K562 (cell line): ENCODE data around the gene MVP. TPM values are rescaled to one million over a fixed set of nuclear protein-coding genes. Genes with fewer than 3 reads are reported as not detected.

Experiments
- CREB5 ChIP-seq: fragments of 250-450 bp; sonication (Bioruptor Pico); IDR thresholded peaks from 2 replicates; pipeline ENCODE4 v1.5.0; 2020; ENCODE audit warnings: mild to moderate bottlenecking
- ESRRA ChIP-seq: fragments of 450-650 bp; IDR thresholded peaks from 2 replicates; pipeline ENCODE4 v1.6.1; 2014; ENCODE audit warnings: low read depth, mild to moderate bottlenecking, moderate library complexity, borderline replicate concordance
- FUS ChIP-seq: fragments of 200-400 bp; formaldehyde crosslinking; optimal IDR thresholded peaks from 2 replicates; pipeline ENCODE3; 2017; ENCODE audit warnings: low read depth, low read length
- HCFC1 ChIP-seq: IDR thresholded peaks from 2 replicates; pipeline ENCODE4 v1.6.1; 2012; ENCODE audit warnings: low read depth, low read length, improper control_type of control experiment
- HDGF ChIP-seq: fragments of 450-650 bp; IDR thresholded peaks from 2 replicates; pipeline ENCODE4 v1.6.1; 2016
- HMGN3 ChIP-seq: IDR thresholded peaks from 2 replicates; pipeline ENCODE4 v1.6.1; 2011; ENCODE audit warnings: borderline replicate concordance, low read depth, mild to moderate bottlenecking, mixed read lengths, low read length; ENCODE audit not compliant: insufficient read length; ENCODE audit errors: extremely low read depth
- KDM1A ChIP-seq, 2 experiments: fragments of 450-650 bp; IDR thresholded peaks; 2 replicates each; pipeline ENCODE4 v1.6.1; 2016; ENCODE audit warnings: mild to moderate bottlenecking in 2 of 2
- MAFG ChIP-seq: fragments of 450-650 bp; conservative IDR thresholded peaks from 2 replicates; pipeline ENCODE4 v1.6.1; 2016; ENCODE audit warnings: missing genetic modification characterization, missing compliant biosample characterization
- MED1 ChIP-seq: sonication (generic); formaldehyde crosslinking; IDR thresholded peaks from 2 replicates; pipeline ENCODE4 v1.8.1; 2023; ENCODE audit warnings: missing genetic modification reagents, borderline replicate concordance
- NKRF ChIP-seq: fragments of 450-650 bp; IDR thresholded peaks from 2 replicates; pipeline ENCODE4 v1.6.1; 2016; ENCODE audit warnings: borderline replicate concordance
- PHTF2 ChIP-seq: fragments of 250-450 bp; sonication (Bioruptor Pico); IDR thresholded peaks from 2 replicates; pipeline ENCODE4 v1.5.0; 2021; ENCODE audit warnings: mild to moderate bottlenecking
- PML ChIP-seq: IDR thresholded peaks from 2 replicates; pipeline ENCODE4 v1.6.1; 2012; ENCODE audit warnings: low read length, inconsistent platforms
- POLR2AphosphoS2 ChIP-seq: IDR thresholded peaks from 2 replicates; pipeline ENCODE4 v1.6.1; 2012; ENCODE audit warnings: low read length, improper control_type of control experiment
- PTBP1 ChIP-seq: fragments of 200-400 bp; formaldehyde crosslinking; IDR thresholded peaks from 2 replicates; pipeline ENCODE4 v1.6.1; 2017; ENCODE audit warnings: low read depth, low read length
- PTRF ChIP-seq: fragments of 450-650 bp; IDR thresholded peaks from 2 replicates; pipeline ENCODE4 v1.6.1; 2016; ENCODE audit warnings: mild to moderate bottlenecking, missing genetic modification characterization, missing compliant biosample characterization
- RB1 ChIP-seq: fragments of 450-650 bp; IDR thresholded peaks from 2 replicates; pipeline ENCODE4 v1.6.1; 2017; ENCODE audit warnings: low read depth, mild to moderate bottlenecking
- SP1 ChIP-seq: sonication (generic); formaldehyde crosslinking; IDR thresholded peaks from 2 replicates; pipeline ENCODE4 v1.8.1; 2022; ENCODE audit warnings: mild to moderate bottlenecking, missing genetic modification reagents
- TFAP4 ChIP-seq: sonication (generic); formaldehyde crosslinking; IDR thresholded peaks from 2 replicates; pipeline ENCODE4 v1.8.0; 2022; ENCODE audit warnings: missing genetic modification reagents, mild to moderate bottlenecking, moderate library complexity, borderline replicate concordance
- ZBED1 ChIP-seq: IDR thresholded peaks from 2 replicates; pipeline ENCODE4 v1.6.1; 2014
- ZBTB17 ChIP-seq: fragments of 450-650 bp; formaldehyde crosslinking; IDR thresholded peaks from 2 replicates; pipeline ENCODE4 v1.4.0; 2020; ENCODE audit warnings: mild to moderate bottlenecking
- ZBTB8A ChIP-seq: fragments of 450-650 bp; IDR thresholded peaks from 2 replicates; pipeline ENCODE4 v1.6.1; 2018; ENCODE audit warnings: mild to moderate bottlenecking, moderate library complexity; ENCODE audit not compliant: partially characterized antibody
- ZC3H8 ChIP-seq: fragments of 450-650 bp; IDR thresholded peaks from 2 replicates; pipeline ENCODE4 v1.6.1; 2017
- ZNF232 ChIP-seq: sonication (generic); formaldehyde crosslinking; IDR thresholded peaks from 2 replicates; pipeline ENCODE4 v1.8.0; 2022; ENCODE audit warnings: mild to moderate bottlenecking, missing genetic modification reagents
- ZNF695 ChIP-seq: fragments of 450-650 bp; formaldehyde crosslinking; IDR thresholded peaks from 2 replicates; pipeline ENCODE4 v1.4.0; 2020; ENCODE audit warnings: mild to moderate bottlenecking, moderate library complexity
- ZNF778 ChIP-seq: fragments of 450-650 bp; formaldehyde crosslinking; IDR thresholded peaks from 2 replicates; pipeline ENCODE4 v1.4.0; 2020; ENCODE audit warnings: mild to moderate bottlenecking, moderate library complexity
- ZNF830 ChIP-seq: fragments of 250-450 bp; sonication (Bioruptor Pico); IDR thresholded peaks from 2 replicates; pipeline ENCODE4 v1.5.0; 2021; ENCODE audit warnings: mild to moderate bottlenecking
- polyA plus RNA-seq, 8 experiments: library from polyadenylated mRNA; depleted of rRNA in 4 of 8; stranded (reverse) in 5 of 8; unstranded in 3 of 8; fragments of >200 nt; fragmentation: Nextera tagmentation in 2 of 8; fragmentation: Illumina TruSeq in 1 of 8; extraction: Ambion mirVana in 2 of 8; extraction: Trizol in 1 of 8; gene quantifications; 2 replicates each; pipeline versions ENCODE4 v1.2.1 to v1.2.3, GENCODE V29; 2011 to 2014; ENCODE audit warnings: inconsistent platforms in 1 of 8, missing spikeins in 1 of 8
- total RNA-seq, 7 experiments: library from RNA; depleted of rRNA in 6 of 7; stranded (reverse); fragments of >200 nt in 6 of 7; fragmentation: Illumina TruSeq in 2 of 7; extraction: Trizol in 2 of 7; gene quantifications; 2 replicates each; pipeline versions ENCODE4 v1.2.1 to v1.2.3, GENCODE V29; 2011 to 2021; ENCODE audit warnings: low replicate concordance in 1 of 7
- TF ChIP-seq, protein P1 (sequence below): fragments of 450-650 bp; formaldehyde crosslinking; IDR thresholded peaks from 2 replicates; pipeline ENCODE4 v1.4.0; 2020; ENCODE audit warnings: mild to moderate bottlenecking, moderate library complexity

Gene MVP
- total and polyA plus RNA-seq, 9 of the 15 experiments (the other 6 are each of a cell fraction or from before 2014, with no cell fraction given) = 0.39 to 1.9 (median 0.76) TPM; not detected in 2

DNA sequence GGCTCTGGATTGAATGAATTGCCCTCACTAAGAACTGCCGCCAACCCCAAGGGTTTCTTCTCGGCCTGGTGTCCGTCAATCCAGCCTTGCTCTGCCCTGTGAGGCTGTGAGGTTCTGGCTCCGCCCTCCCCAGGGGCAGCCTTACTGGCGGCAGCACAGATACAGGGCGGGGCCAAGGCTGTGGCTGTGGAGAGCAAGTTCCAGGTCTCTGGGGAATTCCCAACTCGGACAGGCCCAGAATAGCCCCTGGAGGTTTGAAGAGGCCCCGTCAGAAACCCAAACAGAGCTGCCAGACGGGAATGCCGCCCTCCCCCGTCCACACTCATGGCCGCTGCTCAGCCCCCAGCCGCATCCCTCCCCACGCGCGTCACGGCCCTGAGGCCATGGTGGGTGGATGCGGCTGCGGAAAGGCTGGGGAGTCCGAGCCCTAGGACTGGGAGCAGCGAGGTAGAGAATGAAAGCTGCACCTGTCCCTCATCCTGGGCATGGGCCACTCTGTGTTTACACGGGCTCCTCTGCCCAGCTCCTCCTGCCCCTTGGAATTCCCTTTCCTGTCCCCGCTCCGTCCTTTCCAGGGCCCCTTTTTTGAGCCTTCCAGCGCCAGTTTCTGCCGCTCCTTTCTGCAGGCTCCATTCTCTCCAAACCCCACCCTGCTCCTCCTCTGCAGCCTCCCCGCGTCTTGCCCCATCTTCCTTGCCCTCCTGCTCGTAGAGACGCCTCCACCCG, 8.9 kb upstream of the MVP start (continued):
- TF ChIP-seq HMGN3 (peak; percentile 91), ZNF778 (no peak), MAFG (tag) (no peak), PTRF (tag) (no peak), ESRRA (no peak), ZNF830 (CRISPR knock-in tag) (no peak), HCFC1 (no peak), NKRF (no peak), KDM1A (IDR thresholded peaks at IDR 0.05) (no peak), CREB5 (CRISPR knock-in tag) (no peak), POLR2AphosphoS2 (peak; percentile 95), PTBP1 (no peak), SP1 (peak; percentile 79), ZNF695 (no peak), ZBED1 (peak; percentile 65; the same call in 1 of the 2 replicates), ZBTB8A (no peak), ZC3H8 (no peak), PML (no peak), FUS (no peak), TFAP4 (no peak), ZNF232 (CRISPR knock-in tag) (no peak), ZBTB17 (no peak), PHTF2 (CRISPR knock-in tag) (no peak), RB1 (no peak), MED1 (no peak), HDGF (no peak)
- TF ChIP-seq, protein P1, sequence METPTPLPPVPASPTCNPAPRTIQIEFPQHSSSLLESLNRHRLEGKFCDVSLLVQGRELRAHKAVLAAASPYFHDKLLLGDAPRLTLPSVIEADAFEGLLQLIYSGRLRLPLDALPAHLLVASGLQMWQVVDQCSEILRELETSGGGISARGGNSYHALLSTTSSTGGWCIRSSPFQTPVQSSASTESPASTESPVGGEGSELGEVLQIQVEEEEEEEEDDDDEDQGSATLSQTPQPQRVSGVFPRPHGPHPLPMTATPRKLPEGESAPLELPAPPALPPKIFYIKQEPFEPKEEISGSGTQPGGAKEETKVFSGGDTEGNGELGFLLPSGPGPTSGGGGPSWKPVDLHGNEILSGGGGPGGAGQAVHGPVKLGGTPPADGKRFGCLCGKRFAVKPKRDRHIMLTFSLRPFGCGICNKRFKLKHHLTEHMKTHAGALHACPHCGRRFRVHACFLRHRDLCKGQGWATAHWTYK (CRISPR knock-in tag) = no peak; the same call in 1 of the 2 replicates
